Peyer's patch (tissue), 4 donors: Measurements from ENCODE around the gene SIGLEC7. TPM values are rescaled to one million over a fixed set of nuclear protein-coding genes. Genes with fewer than 3 reads are reported as not detected.

Experiments
- DNase-seq, 3 donors: peaks; one replicate each; pipeline ENCODE4 v3.0.0-alpha.2; 2017 to 2019
- H3K27ac ChIP-seq, 4 donors: fragments of 200-600 bp; sonication (generic); one replicate each; pipeline ENCODE4 v1.5.1; 2016 to 2019
- H3K27me3 ChIP-seq, 2 donors: fragments of 200-600 bp; sonication (generic); one replicate each; pipeline ENCODE4 v1.5.1; 2019
- H3K36me3 ChIP-seq, 3 donors: fragments of 200-600 bp; sonication (generic); one replicate each; pipeline ENCODE4 v1.5.1; 2016 to 2019
- H3K4me1 ChIP-seq, 4 donors: fragments of 200-600 bp; sonication (generic); one replicate each; pipeline ENCODE4 v1.5.1; 2016 to 2019
- H3K4me3 ChIP-seq, 4 donors: fragments of 200-600 bp; sonication (generic); 1 replicate in 3 of 4; 2 replicates in 1 of 4; pipeline ENCODE4 v1.5.1; 2016 to 2019; ENCODE audit warnings: mild to moderate bottlenecking in 1 of 4
- H3K9me3 ChIP-seq, 4 donors: fragments of 200-600 bp; sonication (generic); one replicate each; pipeline ENCODE4 v1.5.1; 2016 to 2019; ENCODE audit warnings: mild to moderate bottlenecking in 1 of 4
- POLR2A ChIP-seq, 2 donors: fragments of 450-650 bp; IDR thresholded peaks; one replicate each; pipeline ENCODE4 v1.5.1; 2017; ENCODE audit warnings: antibody characterized with exemption in 2 of 2, mild to moderate bottlenecking in 2 of 2, moderate library complexity in 2 of 2
- total RNA-seq, 4 donors: library from RNA; depleted of rRNA; stranded (reverse); fragments of >200 nt; gene quantifications; one replicate each; pipeline ENCODE4 v1.1.0, GENCODE V29; 2016
- TF ChIP-seq, protein P1 (sequence below), 6 experiments: fragments of 450-650 bp in 4 of 6; fragments of 200-600 bp in 2 of 6; sonication (generic) in 1 of 6; IDR thresholded peaks; one replicate each; pipeline ENCODE4 v1.5.1; 2017 to 2019; ENCODE audit warnings: antibody characterized with exemption in 6 of 6, mild to moderate bottlenecking in 3 of 6, moderate library complexity in 1 of 6

SIGLEC7 gene
- total RNA-seq, 4 donors from 2014 or later: not detected

DNA sequence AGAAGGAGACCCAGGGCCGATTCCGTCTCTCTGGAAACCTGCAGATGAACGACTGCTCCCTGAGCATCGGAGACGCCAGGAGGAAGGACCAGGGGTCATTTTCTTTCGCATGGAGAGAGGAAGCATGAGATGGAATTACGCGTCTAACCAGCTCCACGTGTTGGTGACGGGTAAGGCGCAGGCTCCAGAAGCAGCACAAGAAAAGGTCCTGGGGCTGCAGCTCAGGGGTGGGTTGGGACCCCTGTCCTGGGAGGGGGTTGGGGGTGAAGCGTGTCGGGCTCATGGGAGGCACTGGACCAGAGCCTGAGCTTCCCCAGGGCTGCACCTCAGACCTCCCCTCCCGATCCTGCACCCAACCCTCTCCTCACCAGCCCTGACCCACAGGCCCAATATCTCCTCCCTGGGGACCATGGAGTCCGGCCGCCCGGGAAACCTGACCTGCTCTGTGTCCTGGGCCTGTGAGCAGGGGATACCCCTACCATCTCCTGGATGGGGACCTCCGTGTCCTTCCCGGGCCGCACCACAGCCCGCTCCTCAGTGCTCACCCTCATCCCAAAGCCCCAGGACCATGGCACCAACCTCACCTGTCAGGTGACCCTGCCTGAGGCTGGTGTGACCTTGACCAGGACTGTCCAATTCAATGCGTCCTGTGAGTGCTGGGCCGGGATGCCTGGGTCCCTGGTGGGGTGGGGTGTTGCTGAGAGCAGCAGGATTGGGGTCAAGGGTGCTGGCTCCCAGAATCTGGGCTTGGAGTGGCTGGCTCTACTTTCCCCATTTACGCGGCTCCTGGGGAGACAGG lies 43.2 kb downstream of the SIGLEC7 start:
- Histone ChIP-seq H3K27me3 (no peaks in the 10 kb centered on the region), H3K9me3 (no peaks in the 10 kb centered on the region), H3K27ac (no peak overlapping the region), H3K36me3 (no peaks in the 10 kb centered on the region), H3K4me1 (no peaks in the 10 kb centered on the region), H3K4me3 (no peak overlapping the region)
- no peak for DNase-seq
- no peak for TF ChIP-seq POLR2A (IDR thresholded peaks at IDR 0.05)
- TF ChIP-seq, protein P1, sequence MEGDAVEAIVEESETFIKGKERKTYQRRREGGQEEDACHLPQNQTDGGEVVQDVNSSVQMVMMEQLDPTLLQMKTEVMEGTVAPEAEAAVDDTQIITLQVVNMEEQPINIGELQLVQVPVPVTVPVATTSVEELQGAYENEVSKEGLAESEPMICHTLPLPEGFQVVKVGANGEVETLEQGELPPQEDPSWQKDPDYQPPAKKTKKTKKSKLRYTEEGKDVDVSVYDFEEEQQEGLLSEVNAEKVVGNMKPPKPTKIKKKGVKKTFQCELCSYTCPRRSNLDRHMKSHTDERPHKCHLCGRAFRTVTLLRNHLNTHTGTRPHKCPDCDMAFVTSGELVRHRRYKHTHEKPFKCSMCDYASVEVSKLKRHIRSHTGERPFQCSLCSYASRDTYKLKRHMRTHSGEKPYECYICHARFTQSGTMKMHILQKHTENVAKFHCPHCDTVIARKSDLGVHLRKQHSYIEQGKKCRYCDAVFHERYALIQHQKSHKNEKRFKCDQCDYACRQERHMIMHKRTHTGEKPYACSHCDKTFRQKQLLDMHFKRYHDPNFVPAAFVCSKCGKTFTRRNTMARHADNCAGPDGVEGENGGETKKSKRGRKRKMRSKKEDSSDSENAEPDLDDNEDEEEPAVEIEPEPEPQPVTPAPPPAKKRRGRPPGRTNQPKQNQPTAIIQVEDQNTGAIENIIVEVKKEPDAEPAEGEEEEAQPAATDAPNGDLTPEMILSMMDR (IDR thresholded peaks at IDR 0.05): no peak

DNA sequence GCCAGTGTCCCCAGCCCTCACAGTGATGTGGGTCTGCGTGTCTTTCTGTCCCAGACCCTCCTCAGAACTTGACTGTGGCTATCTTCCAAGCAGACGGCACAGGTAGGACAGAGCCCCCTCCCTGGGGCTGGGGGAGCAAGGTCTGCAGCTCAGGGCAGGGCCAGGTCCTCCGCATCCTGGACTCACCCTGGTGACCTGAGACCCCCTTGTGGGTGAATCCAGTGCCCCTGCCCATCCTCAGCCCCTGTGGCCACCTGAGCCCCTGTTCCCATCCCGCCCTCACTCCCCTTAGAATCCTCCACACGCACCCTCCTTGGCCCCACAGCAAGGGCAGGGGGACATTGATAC lies 43.7 kb downstream of the SIGLEC7 start:
- TF ChIP-seq, protein P1 (IDR thresholded peaks at IDR 0.05): no peak
- no peak for TF ChIP-seq POLR2A (IDR thresholded peaks at IDR 0.05)
- Histone ChIP-seq H3K9me3 (no peaks in the 10 kb centered on the region), H3K4me3 (no peak overlapping the region), H3K27me3 (no peaks in the 10 kb centered on the region), H3K36me3 (no peaks in the 10 kb centered on the region), H3K4me1 (no peaks in the 10 kb centered on the region), H3K27ac (no peak overlapping the region)
- DNase-seq: no peak

DNA sequence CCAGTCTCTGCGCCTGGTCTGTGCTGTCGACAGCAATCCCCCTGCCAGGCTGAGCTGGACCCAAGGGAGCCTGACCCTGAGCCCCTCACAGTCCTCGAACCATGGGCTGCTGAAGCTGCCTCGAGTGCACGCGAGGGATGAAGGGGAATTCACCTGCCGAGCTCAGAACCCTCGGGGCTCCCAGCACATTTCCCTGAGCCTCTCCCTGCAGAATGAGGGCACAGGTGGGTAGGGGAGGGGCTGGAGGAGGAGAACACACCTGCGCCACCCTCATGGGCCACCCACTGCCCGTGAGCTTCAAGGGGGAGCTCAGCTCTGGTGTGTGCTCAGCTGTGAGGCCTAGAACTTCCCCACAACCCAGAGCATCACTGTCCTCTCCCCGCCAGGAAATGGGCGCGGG lies 44.2 kb downstream of the SIGLEC7 start:
- Histone ChIP-seq H3K27me3 (no peaks in the 10 kb centered on the region), H3K36me3 (no peaks in the 10 kb centered on the region), H3K27ac (no peak overlapping the region), H3K4me3 (no peak overlapping the region), H3K9me3 (no peaks in the 10 kb centered on the region), H3K4me1 (no peaks in the 10 kb centered on the region)
- DNase-seq: no peak
- TF ChIP-seq, protein P1 (IDR thresholded peaks at IDR 0.05): no peak
- TF ChIP-seq POLR2A (IDR thresholded peaks at IDR 0.05): no peak

DNA sequence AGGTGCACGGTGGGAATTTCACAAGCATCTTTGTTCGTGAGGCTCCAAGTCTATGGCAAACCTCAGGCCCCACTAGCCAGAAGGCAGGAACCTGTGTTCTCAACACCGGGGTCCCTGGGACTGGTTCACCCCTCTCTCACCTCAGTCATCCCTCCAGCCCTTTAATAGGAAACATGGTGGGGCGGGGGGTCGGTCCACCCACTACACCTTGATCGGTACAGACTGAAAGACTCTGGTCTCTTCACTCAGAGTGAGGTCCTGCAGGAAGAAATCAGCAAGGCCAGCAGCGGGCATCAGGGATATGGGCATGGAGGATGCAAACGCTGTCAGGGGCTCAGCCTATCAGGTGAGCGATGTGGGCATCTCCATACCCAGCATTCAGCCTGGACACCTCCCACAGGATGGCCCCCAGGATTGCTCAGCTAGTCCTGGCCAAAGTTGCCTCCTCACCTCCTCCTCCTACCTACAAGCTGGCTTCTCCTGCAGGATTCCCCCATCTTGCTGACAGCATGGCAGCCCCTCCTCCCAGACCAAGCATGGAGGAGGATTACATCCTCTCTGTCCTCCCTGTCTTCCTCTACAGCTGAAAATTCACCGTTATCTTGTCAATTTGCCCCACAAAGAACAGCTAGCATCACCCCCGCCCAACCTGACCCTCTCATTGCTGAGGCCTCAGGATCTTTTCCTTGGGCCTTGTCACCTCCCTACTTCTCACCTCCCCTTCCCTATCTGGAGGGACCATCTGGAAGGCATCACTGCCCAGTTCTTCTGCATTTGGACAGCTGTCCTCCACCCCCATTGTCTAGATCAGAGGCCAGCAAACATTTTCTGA lies 45.5 kb downstream of the SIGLEC7 start:
- H3K4me1 ChIP-seq: no peaks in the 10 kb centered on the region
- no peaks in the 10 kb centered on the region for H3K27me3 ChIP-seq
- TF ChIP-seq, protein P1 (IDR thresholded peaks at IDR 0.05): no peak
- TF ChIP-seq POLR2A (IDR thresholded peaks at IDR 0.05): no peak
- no peak overlapping the region for H3K4me3 ChIP-seq
- no peaks in the 10 kb centered on the region for H3K36me3 ChIP-seq
- no peaks in the 10 kb centered on the region for H3K9me3 ChIP-seq
- H3K27ac ChIP-seq: no peak overlapping the region
- DNase-seq: no peak

DNA sequence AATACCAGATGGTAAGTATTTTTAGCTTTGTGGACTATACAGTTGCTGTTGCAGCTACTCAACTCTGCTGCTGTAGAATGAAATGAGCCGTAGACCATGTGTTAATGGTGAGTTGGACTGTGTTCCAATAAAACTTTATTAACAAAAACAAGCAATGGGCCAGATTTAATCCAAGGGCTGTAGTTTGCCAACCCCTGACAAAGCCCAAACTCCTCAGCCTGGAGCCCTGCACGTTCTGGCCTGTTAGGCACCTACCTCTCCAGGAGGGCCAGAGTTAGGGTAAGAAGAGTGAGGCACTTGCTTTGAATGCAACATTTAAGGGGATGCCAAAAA lies 46.1 kb downstream of the SIGLEC7 start:
- Histone ChIP-seq H3K27me3 (no peaks in the 10 kb centered on the region), H3K4me1 (no peaks in the 10 kb centered on the region), H3K36me3 (no peaks in the 10 kb centered on the region), H3K9me3 (no peaks in the 10 kb centered on the region), H3K27ac (no peak overlapping the region), H3K4me3 (no peak overlapping the region)
- no peak for DNase-seq
- TF ChIP-seq, protein P1 (IDR thresholded peaks at IDR 0.05): no peak
- TF ChIP-seq POLR2A (IDR thresholded peaks at IDR 0.05): no peak
